A549 (cell line): ENCODE measurements around the gene CDH22. TPM values are rescaled to one million over a fixed set of nuclear protein-coding genes. Genes with fewer than 3 reads are reported as not detected.
A peak's percentile ranks its signal among the peaks of the same experiment; 100 is the strongest.

ENCODE experiments used
- ATAC-seq, 2 experiments: fragments of 200-7000 bp in 1 of 2; fragments of >200 bp in 1 of 2; cut with Nextera tagmentation in 1 of 2; cut with Tn5 transposase in 1 of 2; 3 replicates each; pipeline versions ENCODE4 v1.8.0 to v1.9.1; 2018 to 2020; ENCODE audit warnings: mild to moderate bottlenecking in 1 of 2, moderate library complexity in 1 of 2
- CTCF ChIA-PET: fragments of 300-600 bp; sonication (Branson Sonifier 250); formaldehyde crosslinking; extraction: SDS; loops from one replicate; lab custom pipeline; 2021; ENCODE audit warnings: antibody characterized with exemption, inconsistent platforms; lab: Yijun Ruan, JAX
- POLR2A ChIA-PET: fragments of 350-600 bp; formaldehyde crosslinking; extraction: SDS; loops from one replicate; lab custom pipeline; 2021; ENCODE audit warnings: antibody characterized with exemption, inconsistent platforms; lab: Yijun Ruan, JAX
- DNase-seq, 2 experiments: peaks; one replicate each; pipeline versions ENCODE4 v3.0.0 to v3.0.0-alpha.2; 2011 to 2016; ENCODE audit warnings: low read depth in 1 of 2, low spot score in 1 of 2
- FAIRE-seq: peaks from 2 replicates; lab custom pipeline; 2011; peaks lifted over from hg19 to GRCh38; lab: Jason Lieb, UNC
- H3K27ac ChIP-seq, 2 experiments: fragments of >200 bp; sonication (Bioruptor Twin); formaldehyde crosslinking; 3 replicates each; pipeline ENCODE4 v1.5.1; 2016 to 2017
- H3K4me1 ChIP-seq: fragments of >200 bp; sonication (Bioruptor Twin); formaldehyde crosslinking; 3 replicates; pipeline ENCODE4 v1.6.1; 2016
- H3K4me2 ChIP-seq: fragments of >200 bp; sonication (Bioruptor Twin); formaldehyde crosslinking; 3 replicates; pipeline ENCODE4 v1.6.1; 2016
- H3K4me3 ChIP-seq: fragments of >200 bp; sonication (Bioruptor Twin); formaldehyde crosslinking; 3 replicates; pipeline ENCODE4 v1.5.1; 2016
- H3K9me3 ChIP-seq: fragments of >200 bp; sonication (Bioruptor Twin); formaldehyde crosslinking; 3 replicates; pipeline ENCODE4 v1.6.1; 2016
- EHF ChIP-seq: fragments of 250-450 bp; sonication (Bioruptor Pico); IDR thresholded peaks from 2 replicates; pipeline ENCODE4 v1.5.0; 2020; ENCODE audit warnings: mild to moderate bottlenecking
- EHMT2 ChIP-seq: fragments of 200-600 bp; sonication (generic); IDR thresholded peaks from 2 replicates; pipeline ENCODE4 v1.6.1; 2016; ENCODE audit warnings: antibody characterized with exemption, low read depth, mild to moderate bottlenecking, moderate library complexity
- FOSL2 ChIP-seq, 2 experiments: fragments of 450-650 bp in 1 of 2; fragments of >200 bp in 1 of 2; sonication (Bioruptor Twin) in 1 of 2; formaldehyde crosslinking; IDR thresholded peaks; 2 replicates each; pipeline versions ENCODE4 v1.5.0 to v1.6.1; 2016 to 2020; ENCODE audit warnings: mild to moderate bottlenecking in 1 of 2, moderate library complexity in 1 of 2
- HDAC2 ChIP-seq: fragments of 200-600 bp; sonication (generic); IDR thresholded peaks from 2 replicates; pipeline ENCODE4 v1.6.1; 2016
- HOXA7 ChIP-seq: fragments of 250-450 bp; sonication (Bioruptor Pico); IDR thresholded peaks from 2 replicates; pipeline ENCODE4 v1.5.0; 2020; ENCODE audit warnings: mild to moderate bottlenecking, moderate library complexity
- HOXB13 ChIP-seq: fragments of 250-450 bp; sonication (Bioruptor Pico); IDR thresholded peaks from 2 replicates; pipeline ENCODE4 v1.5.0; 2020; ENCODE audit warnings: low read depth, mild to moderate bottlenecking, moderate library complexity
- HOXB5 ChIP-seq: fragments of 250-450 bp; sonication (Bioruptor Pico); IDR thresholded peaks from 2 replicates; pipeline ENCODE4 v1.5.0; 2020; ENCODE audit warnings: mild to moderate bottlenecking, moderate library complexity
- JUN ChIP-seq, 2 experiments: fragments of >200 bp; sonication (Bioruptor Twin); formaldehyde crosslinking; IDR thresholded peaks; 2 replicates in 1 of 2; 3 replicates in 1 of 2; pipeline ENCODE4 v1.6.1; 2016 to 2017
- JUNB ChIP-seq: fragments of >200 bp; sonication (Bioruptor Twin); formaldehyde crosslinking; IDR thresholded peaks from 2 replicates; pipeline ENCODE4 v1.6.1; 2016
- KDM1A ChIP-seq: fragments of 200-600 bp; sonication (generic); IDR thresholded peaks from 2 replicates; pipeline ENCODE4 v1.6.1; 2016; ENCODE audit warnings: low read depth, mild to moderate bottlenecking
- MYC ChIP-seq: IDR thresholded peaks from 2 replicates; pipeline ENCODE4 v1.6.1; 2012; ENCODE audit warnings: mild to moderate bottlenecking, inconsistent platforms, low read length, improper control_type of control experiment, borderline replicate concordance
- NFE2L2 ChIP-seq: fragments of 150-350 bp; conservative IDR thresholded peaks from 2 replicates; pipeline ENCODE4 v1.6.1; 2014; ENCODE audit warnings: low read length
- NPAS2 ChIP-seq: fragments of 250-450 bp; sonication (Bioruptor Pico); IDR thresholded peaks from 2 replicates; pipeline ENCODE4 v1.8.0; 2022; ENCODE audit warnings: mild to moderate bottlenecking, moderate library complexity, borderline replicate concordance
- POLR2A ChIP-seq: IDR thresholded peaks from 2 replicates; pipeline ENCODE4 v1.6.1; 2012; ENCODE audit warnings: mild to moderate bottlenecking, low read length
- RARB ChIP-seq: fragments of 250-450 bp; sonication (Bioruptor Pico); IDR thresholded peaks from 2 replicates; pipeline ENCODE4 v1.8.0; 2021; ENCODE audit warnings: mild to moderate bottlenecking, moderate library complexity
- RFX5 ChIP-seq: fragments of 450-650 bp; IDR thresholded peaks from 2 replicates; pipeline ENCODE4 v1.7.1; 2014; ENCODE audit warnings: antibody characterized with exemption, mild to moderate bottlenecking, moderate library complexity
- SREBF2 ChIP-seq: fragments of 450-650 bp; IDR thresholded peaks from 2 replicates; pipeline ENCODE4 v1.6.1; 2014; ENCODE audit warnings: mild to moderate bottlenecking, moderate library complexity
- ZFP36 ChIP-seq: fragments of 450-650 bp; IDR thresholded peaks from 2 replicates; pipeline ENCODE4 v1.6.1; 2014; ENCODE audit warnings: borderline replicate concordance; ENCODE audit not compliant: partially characterized antibody
- ZNF302 ChIP-seq: fragments of 250-450 bp; sonication (Bioruptor Pico); IDR thresholded peaks from 2 replicates; pipeline ENCODE4 v1.9.0; 2021; ENCODE audit warnings: inconsistent platforms, mild to moderate bottlenecking, moderate library complexity
- WGBS: methylation state at CpG from one replicate; pipeline ENCODE4 v1.1.6; 2017; ENCODE audit errors: missing lambda C conversion rate; 5-methylcytosine and 5-hydroxymethylcytosine counted together
- polyA plus RNA-seq, 4 experiments: library from polyadenylated mRNA; depleted of rRNA in 3 of 4; stranded (reverse); fragments of >200 nt; fragmentation: RNase III in 1 of 4; extraction: RNeasy Plus Mini Kit Qiagen cat#74134 plus additional on column Dnase treatment in 1 of 4; gene quantifications; 2 replicates in 3 of 4; 3 replicates in 1 of 4; pipeline ENCODE4 v1.2.3, GENCODE V29; 2011 to 2017
- TF ChIP-seq, protein P1 (sequence below): fragments of >200 bp; sonication (Bioruptor Twin); formaldehyde crosslinking; IDR thresholded peaks from 2 replicates; pipeline ENCODE4 v1.6.1; 2016

Gene CDH22
- polyA plus RNA-seq, 2 of the 4 experiments (the other 2 are of a cell fraction): not detected

DNA sequence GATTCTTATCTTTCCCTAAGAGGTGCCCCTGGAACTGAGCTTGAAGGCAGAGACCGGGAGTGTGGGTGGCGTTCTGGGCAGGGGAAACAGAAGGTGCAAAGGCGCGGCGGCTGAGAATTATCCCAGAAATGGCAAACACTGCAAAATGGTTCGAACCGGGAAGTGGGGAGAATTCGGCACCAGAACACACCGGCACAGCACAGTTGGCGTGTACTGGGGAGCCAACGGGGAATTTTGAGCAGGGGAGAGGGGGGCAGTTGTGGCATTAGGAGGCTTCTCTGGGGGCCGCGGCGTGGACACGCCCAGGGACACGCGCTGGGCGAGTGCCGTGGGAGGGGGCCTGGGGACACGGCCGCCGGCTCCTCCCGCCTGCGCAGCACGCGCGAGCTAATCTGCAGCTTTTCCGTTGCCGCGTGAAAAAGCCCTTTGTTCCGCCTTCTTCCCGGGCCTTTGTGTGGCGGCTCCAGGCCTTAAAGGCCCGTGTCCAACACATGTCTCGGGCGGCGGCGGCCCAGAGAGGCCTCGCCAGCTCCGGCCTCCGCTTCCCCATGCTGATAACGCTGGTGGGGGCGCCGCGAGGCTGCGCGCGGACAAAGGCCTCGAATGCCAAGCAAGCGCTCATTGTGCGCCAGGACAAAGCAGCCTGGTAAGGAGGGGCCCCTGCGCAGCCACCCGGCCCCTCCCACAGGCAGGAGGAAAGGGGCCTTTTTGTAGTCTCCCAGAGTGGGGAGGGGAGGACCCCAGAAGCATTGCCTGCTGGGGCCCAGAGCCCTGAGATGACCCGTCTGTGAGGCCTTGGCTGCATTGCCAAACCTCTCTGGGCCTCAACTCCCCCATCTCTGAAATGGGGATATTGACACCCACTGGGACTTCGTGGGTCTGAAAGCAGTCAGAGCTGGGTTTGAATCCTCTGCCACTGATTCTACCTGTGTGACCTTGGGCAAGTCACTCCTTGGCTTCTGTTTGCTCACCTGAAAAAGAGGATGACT, 107.4 kb downstream of the CDH22 start:
- FAIRE-seq (no peak), ATAC-seq (no peak), DNase-seq (no peak)
- ChIA-PET POLR2A (no interaction called here), CTCF (interaction anchor here (0.6 to 2.0 kb wide), 2 partner anchors 69 to 209 kb away, joined by 3 to 5 read pairs; no protein-coding TSS in a partner anchor)
- Histone ChIP-seq H3K4me3 (no peak overlapping the region), H3K4me2 (no peak overlapping the region), H3K9me3 (no peaks in the 10 kb centered on the region), H3K27ac (no peak overlapping the region), H3K4me1 (peaks cover 1% of the 10 kb centered on the region; the same call in 1 of the 3 replicates)
- 80% methylated on average over 53 of the region's 55 CpGs for WGBS
- TF ChIP-seq HOXB5 (no peak), KDM1A (no peak), JUNB (no peak), MYC (no peak), FOSL2 (IDR thresholded peaks at IDR 0.05) (no peak), FOSL2 (CRISPR knock-in tag; IDR thresholded peaks at IDR 0.05) (no peak), HOXA7 (CRISPR knock-in tag) (no peak), HOXB13 (CRISPR knock-in tag) (no peak), ZNF302 (CRISPR knock-in tag) (no peak), EHMT2 (no peak)
- TF ChIP-seq, protein P1, sequence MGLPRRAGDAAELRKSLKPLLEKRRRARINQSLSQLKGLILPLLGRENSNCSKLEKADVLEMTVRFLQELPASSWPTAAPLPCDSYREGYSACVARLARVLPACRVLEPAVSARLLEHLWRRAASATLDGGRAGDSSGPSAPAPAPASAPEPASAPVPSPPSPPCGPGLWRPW: no peak

- FAIRE-seq (no peak), ATAC-seq (peak; percentile 51 to 84; a peak in 5 of 6 replicates), DNase-seq (peak; percentile 31 to 46)
- Histone ChIP-seq H3K27ac (no peak overlapping the region), H3K4me2 (peak overlapping the region; percentile 66), H3K4me1 (no peaks in the 10 kb centered on the region), H3K9me3 (no peaks in the 10 kb centered on the region), H3K4me3 (no peak overlapping the region)
- ChIA-PET POLR2A (no interaction called here), CTCF (interaction anchor here (2.0 kb wide), 1 partner anchor 67 kb away, joined by 5 read pairs; no protein-coding TSS in a partner anchor)
- no peak for TF ChIP-seq ZFP36
- 36% methylated on average over 8 of the region's 21 CpGs for WGBS
Measured at GRCh38 chr20:46199198-46199597, 109.1 kb downstream of the CDH22 start.

DNA sequence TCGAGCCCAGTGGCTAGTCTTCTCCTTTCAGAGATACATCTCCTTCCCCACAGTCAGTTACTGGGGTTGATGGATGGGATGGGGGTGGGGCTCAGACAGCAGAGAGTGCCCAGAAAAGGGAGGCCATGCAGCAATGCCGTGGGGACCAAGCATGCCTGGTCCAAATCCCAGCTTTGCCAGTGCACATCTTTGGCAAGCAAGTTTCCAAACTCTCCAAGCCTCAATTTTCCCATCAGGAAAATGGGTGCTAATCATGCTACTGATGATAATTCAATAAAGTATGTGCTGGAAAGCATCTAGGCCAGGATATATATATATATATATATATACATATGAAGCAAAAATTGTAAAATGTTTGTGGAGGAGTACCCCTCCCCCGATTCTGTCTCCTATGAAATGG, 111.3 kb downstream of the CDH22 start:
- FAIRE-seq: no peak
- Histone ChIP-seq H3K4me3 (no peak overlapping the region), H3K4me1 (no peaks in the 10 kb centered on the region), H3K4me2 (no peak overlapping the region)
- TF ChIP-seq EHF (CRISPR knock-in tag) (no peak), SREBF2 (no peak), JUN (IDR thresholded peaks at IDR 0.05) (no peak), NFE2L2 (no peak), RFX5 (no peak), HDAC2 (no peak), RARB (CRISPR knock-in tag) (no peak), NPAS2 (CRISPR knock-in tag) (no peak), POLR2A (no peak)
- TF ChIP-seq, protein P1: no peak
- TF ChIP-seq, all 56 proteins: peak for 0
- DNase-seq (no peak), ATAC-seq (no peak)
- Histone ChIP-seq H3K9me3 (no peaks in the 10 kb centered on the region), H3K27ac (no peak overlapping the region)
- 4% methylated on average over 3 of the region's 3 CpGs for WGBS
- ChIA-PET CTCF (interaction anchor here (0.9 to 1.4 kb wide), 4 partner anchors 10 to 64 kb away, joined by 3 to 6 read pairs (median 4); no protein-coding TSS in a partner anchor), POLR2A (no interaction called here)
